HG03103 (cell line): ENCODE measurements around the gene GPM6B.
"Not testable (repeated sequence)": the region's sequence is repeated elsewhere in the genome, so short reads cannot be mapped to it uniquely, and the experiment has no call there.

ENCODE experiments used
- ATAC-seq: cut with Tn5 transposase; IDR thresholded peaks from one replicate; pipeline ENCODE4 v1.9.1; 2021; ENCODE audit warnings: low read depth; ENCODE audit not compliant: unreplicated experiment

GPM6B gene

GRCh38 chrX:13733506-13733905 lies 83.4 kb downstream of the GPM6B start:
- ATAC-seq = no peak

- no peak for ATAC-seq
Observed at GRCh38 chrX:13732246-13733067, 84.4 kb downstream of the GPM6B start.

GRCh38 chrX:13730523-13730922 lies 86.4 kb downstream of the GPM6B start:
- not testable (repeated sequence) for ATAC-seq

- ATAC-seq = not testable (repeated sequence)
Observed at GRCh38 chrX:13726583-13726982, 90.3 kb downstream of the GPM6B start.

- ATAC-seq = not testable (repeated sequence)
Observed at GRCh38 chrX:13724878-13725277, 92.0 kb downstream of the GPM6B start.

- ATAC-seq = no peak
Observed at GRCh38 chrX:13721819-13722519, 94.9 kb downstream of the GPM6B start.

GRCh38 chrX:13721371-13721770 lies 95.5 kb downstream of the GPM6B start:
- no peak for ATAC-seq
